ENCODE results near the gene STXBP4.

STXBP4 gene, protein sequence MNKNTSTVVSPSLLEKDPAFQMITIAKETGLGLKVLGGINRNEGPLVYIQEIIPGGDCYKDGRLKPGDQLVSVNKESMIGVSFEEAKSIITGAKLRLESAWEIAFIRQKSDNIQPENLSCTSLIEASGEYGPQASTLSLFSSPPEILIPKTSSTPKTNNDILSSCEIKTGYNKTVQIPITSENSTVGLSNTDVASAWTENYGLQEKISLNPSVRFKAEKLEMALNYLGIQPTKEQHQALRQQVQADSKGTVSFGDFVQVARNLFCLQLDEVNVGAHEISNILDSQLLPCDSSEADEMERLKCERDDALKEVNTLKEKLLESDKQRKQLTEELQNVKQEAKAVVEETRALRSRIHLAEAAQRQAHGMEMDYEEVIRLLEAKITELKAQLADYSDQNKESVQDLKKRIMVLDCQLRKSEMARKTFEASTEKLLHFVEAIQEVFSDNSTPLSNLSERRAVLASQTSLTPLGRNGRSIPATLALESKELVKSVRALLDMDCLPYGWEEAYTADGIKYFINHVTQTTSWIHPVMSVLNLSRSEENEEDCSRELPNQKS

DNA sequence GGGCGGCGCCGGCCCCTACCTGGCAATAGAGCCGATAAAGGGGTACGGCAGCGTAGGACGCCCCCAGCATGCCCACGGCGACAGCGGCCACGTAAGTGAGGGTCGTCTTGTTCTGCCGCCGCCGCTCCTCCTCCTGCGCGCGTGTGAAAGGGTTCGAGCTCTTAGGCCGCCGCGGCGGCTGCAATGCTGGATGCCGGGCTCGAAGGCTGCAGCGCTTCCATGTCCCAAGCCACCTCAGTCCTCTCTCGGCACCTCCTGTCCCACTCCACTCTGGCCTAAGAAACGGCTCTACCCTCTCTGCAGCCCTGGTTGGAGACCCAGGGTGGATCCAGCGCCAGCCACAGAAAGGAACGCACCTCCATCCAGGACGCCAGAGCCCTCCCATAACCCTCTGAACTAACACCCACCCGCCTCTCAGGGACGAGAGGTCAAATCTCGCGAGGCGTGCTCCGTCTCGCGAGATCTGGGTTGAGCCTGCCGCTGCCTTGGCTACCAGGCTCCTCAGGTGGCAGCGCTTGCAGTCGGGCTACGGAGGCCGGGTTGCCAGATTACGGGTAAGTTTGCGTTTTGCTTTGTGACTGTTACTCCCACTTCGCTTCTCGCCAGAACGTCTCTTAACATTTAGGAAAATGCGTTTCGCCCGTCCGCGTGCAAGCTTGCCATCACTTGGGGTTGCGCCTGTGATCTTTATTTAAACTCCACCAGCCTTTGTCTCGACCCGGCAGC, at the start of gene STXBP4, which contains the start of gene COX11:
STXBP4 (plus strand) TSS at position 504 of the 726 bp plus-strand sequence. CDS start 17,455 bp downstream, outside the sequence.
COX11 (minus strand) TSS at position 393 of the 726 bp plus-strand sequence; CDS start at position 385, 8 bp downstream.
- peak; percentile 97 for DNase-seq

DNA sequence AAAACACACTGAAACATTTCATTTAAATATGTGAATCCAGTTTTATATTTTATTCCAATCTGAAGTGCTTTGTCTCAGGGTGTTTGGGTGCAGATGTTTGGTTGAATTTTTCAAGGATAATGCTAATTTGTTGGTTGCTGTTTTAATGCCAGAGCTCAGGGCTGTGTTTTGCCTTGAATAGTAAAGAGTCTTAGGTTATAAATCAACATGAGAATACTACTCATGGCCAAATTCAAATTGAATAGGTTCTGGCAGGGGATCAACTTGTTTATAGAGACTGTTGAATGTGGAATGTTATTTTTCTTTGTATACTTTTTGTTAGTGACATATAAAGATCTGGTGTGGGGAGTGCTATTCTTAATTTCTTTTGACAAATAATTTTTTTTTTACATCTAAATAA, 49.1 kb upstream of the STXBP4 start:
- DNase-seq = no peak

DNA sequence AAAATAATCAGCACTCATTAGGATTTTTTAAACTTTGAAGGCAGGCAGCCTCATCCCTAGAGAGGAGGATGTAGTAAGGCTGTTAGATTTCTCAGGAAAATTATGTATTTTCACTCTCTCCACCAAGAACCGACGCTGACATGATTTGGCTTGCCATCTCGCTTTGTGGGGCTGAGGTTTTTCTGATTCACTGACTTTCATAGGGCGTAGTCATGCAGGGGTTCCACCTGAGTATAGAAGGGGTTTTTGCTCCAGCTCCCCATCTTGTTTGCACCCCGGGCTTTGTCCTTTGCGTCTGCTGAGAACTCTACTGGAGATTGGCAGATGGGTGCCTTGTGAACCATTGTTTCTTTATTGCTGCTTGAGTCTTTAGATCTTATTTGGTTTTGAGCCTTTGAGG, 47.7 kb upstream of the STXBP4 start:
- DNase-seq = no peak

DNA sequence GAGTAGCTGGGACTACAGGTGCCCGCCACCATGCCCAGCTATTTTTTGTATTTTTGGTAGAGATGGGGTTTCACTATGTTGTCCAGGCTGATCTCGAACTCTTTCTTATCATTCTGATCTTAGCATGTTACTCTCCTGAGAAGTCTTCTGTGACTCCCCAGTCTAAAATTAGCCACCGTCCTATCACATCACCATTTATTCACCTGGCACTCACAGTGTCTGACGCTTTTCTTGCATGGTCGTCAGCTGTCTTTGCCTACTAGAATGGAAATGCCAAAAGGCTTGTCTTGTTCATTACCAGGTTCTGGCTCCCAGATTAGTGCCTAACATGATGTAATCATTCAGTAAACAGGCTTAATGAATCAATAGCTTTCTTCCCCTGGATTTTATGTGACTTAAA, 44.2 kb upstream of the STXBP4 start:
- DNase-seq = no peak

DNA sequence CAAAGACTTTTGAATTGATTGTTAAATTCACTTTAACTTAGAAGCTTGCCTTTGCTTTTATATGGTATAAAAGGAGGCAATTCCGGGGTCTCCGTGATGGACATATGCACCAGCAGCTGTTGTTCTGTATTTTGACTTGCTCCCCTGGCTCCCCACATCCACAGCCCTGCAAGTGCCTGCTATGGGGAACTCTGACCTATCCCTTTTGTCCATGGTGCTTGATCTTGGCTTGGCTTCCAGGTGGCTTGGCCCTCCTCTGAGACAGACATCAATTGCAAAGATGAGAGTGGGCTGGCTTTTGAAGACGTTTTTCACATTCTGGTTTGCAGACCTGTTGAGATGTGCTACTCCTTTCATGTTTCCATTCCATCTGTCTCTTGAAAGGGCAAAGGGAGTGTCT, 41.0 kb upstream of the STXBP4 start:
- no peak for DNase-seq

DNA sequence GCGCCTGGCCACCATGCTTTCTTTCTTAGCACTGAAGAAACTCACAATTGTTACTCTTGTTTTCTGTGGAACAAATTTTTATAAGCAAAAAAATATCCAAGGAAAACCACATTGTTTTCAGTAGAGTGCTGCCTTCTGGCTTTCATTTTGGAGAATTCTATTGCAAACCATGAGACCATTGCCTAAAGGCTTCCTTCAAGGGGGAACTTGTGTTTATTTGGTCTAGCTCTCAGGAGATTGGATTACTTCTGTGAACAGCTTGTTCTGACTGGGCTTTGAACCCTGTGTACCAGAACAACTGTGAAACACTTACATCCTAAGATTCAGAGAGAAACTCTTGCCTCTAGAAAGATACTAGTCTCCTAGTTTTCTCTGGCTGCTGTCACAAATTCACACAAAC, 35.9 kb upstream of the STXBP4 start:
- DNase-seq = no peak

DNA sequence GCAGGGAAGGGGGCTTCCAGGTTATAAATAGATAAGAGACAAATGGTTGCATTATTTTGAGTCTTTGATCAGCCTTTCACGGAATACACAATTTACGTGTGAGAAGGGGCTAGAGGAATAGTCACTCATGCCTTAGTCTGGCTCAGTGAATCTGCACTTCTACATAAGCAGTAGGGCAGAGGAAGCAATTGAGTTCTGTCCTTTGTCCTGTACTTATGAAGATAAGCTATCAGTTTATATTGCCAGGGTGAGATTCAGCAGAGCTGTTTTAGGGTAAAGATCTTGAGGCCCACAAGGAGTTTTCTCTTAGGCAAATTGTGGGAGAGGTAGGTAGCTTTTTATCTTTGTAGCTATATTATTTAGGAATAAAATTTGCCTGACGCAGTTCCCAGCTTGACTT, 34.6 kb upstream of the STXBP4 start:
- DNase-seq = no peak

DNA sequence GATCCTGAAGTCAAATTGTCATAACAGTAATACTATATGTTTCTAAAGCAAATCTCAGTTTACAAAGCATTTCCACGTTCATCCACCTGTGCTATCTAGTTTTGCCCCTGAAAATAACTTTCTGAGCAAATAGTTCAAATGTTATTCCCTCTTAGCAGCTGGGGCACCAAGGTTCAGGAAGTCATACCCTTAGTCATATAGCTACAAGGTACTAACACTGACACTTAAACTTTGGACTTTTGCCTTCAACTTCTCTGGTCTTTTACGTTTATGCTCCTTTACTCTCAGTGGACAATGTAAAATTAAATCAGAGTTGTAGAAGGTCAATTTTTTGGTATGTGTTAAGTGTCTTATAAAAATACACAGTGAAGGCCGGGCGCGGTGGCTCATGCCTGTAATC, 33.1 kb upstream of the STXBP4 start:
- DNase-seq = no peak

DNA sequence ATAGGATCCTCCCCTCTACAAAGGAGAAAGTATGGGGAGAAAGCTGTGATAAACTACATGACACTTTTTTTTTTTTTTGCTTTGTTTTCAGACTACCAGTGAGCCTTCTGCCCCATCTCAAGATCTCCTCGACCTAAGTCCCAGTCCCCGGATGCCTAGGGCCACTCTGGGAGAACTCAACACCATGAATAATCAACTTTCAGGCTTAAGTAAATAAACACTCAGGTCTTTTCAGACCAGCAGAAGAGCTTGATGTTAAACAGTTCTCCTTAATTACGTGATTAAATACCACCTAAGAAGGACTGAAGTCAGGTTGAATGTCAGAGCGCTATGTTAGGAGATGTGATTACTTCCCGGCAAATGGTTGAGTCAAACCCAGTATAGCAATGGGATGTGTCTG, 31.5 kb upstream of the STXBP4 start:
- no peak for DNase-seq

DNA sequence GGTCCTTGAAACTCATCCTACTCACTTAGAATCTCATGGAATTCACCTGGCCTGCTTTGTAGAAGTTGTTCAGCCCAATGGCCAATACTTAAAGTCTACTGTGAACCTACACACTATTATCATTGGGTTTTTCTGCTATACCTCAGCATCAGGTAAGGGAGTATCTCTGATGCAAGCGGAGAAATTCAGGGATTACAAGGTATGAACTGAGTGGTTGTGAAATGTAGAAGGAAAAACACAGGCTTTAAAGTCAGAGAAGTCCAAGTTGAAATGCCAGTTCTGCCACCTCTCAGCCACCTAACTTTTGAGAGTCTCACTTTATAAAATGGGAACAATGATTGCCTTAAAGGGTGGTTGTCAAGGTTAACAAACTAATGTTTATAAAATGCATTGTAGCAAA, 31.1 kb upstream of the STXBP4 start:
- no peak for DNase-seq

DNA sequence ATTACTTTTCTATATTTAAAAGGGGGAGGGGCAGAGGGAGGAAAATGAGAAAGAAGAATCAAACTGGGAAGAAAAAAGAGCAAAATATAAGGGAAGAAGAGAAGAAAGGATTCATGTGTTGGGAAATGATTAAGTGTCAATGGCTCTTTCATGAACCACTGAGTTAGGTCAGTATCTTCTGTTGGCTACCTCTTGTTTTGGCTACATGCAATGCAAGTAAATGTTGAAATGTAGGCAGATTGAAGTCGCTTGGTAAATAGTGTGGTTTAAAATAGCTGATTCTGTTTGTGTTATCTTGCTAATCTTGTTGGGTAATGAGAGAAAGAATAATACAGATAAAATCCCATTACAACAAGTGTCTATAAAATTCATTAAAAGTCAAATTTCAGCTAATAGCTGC, 27.3 kb upstream of the STXBP4 start:
- no peak for DNase-seq

DNA sequence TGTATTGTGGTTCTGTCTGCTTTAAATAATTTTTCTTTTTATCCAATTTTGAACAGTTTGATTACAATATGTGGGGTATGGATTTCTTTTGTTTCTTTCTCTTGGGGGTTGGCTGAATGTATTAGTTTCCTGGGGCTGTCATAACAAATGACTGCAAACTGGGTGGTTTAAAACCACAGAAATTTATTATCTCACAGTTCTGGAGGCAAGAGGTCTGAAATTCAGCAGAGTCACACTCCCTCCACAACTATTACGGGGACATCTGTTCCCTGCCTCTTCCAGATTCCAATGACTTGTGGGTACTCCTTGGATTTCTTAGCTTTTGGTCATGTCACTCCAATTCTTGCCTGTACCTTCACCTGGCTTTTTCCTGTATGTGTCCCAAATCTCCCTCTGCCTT, 23.8 kb upstream of the STXBP4 start:
- no peak for DNase-seq

DNA sequence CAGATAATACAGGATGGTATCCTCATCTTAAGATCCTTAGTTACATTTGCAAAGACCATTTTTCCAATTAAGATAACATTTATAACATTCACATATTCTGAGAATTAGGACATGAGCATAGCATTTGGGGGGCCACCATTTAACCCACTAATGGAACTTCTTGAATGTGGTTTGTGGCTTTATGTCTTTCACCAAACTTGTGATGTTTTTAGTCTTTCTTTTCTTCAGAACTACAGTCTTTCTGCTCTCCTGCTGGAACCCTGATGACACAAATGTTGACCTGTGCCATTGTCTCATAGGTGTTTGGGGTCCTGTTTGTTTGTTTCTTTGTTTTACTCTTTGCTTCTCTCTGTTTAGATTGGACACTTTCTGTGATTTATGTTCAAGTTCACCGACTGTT, 23.3 kb upstream of the STXBP4 start:
- DNase-seq = no peak

DNA sequence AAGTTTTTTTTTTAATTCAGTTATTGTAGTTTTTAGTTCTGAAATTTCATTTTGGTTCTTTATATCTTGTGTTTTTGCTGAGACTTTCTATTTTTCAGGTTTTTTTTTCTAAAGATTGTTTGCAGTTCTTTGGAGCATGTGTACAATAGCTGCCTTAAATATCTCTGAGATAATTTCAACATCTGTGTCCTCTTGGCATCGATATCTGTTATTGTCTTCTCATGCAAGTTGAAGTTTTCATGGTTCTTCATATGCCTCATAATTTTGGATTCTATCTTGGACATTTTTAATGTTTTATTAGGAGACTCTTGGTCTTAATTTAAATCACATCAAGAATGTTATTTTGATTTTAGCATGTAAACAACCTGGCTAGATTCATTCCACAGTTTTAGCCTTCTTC, 22.9 kb upstream of the STXBP4 start:
- DNase-seq = no peak

DNA sequence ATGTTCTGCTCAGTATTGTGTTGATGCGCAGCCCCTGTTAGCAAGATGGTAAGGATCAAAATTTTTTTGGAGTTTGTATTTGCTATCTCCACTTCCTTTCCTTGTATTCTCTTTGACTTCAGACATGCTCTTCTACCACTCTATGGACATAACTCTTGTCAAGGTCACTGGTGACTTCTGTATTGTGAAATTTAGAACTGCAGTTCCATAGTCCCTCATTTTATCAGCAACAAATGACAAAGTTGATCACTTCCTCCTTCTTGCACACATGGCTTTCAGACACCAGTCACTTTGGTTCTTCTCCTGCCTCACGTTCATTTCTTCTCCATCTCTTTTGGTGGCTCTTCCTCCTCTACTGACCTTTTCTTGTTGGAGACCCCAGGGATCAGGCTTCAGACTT, 21.2 kb upstream of the STXBP4 start:
- DNase-seq = no peak

DNA sequence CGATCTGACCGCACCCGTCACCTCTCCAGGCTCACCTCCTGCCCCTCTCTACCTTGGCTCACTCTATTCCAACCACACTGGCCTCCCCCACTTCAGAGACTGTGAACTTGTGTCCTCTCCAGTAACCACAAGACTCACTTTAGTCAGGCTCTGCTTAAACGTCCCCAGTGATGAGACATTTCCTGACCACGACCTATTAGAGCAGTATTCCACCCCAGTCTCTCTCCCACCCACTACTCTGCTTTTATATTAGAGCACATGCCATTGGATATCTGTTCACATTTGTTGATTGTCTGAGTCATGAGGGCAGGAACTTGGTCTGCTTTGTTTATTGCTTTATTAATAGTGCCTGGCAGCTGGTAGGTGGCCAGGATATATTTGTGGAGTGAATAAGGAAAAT, 20.2 kb upstream of the STXBP4 start:
- DNase-seq = no peak

DNA sequence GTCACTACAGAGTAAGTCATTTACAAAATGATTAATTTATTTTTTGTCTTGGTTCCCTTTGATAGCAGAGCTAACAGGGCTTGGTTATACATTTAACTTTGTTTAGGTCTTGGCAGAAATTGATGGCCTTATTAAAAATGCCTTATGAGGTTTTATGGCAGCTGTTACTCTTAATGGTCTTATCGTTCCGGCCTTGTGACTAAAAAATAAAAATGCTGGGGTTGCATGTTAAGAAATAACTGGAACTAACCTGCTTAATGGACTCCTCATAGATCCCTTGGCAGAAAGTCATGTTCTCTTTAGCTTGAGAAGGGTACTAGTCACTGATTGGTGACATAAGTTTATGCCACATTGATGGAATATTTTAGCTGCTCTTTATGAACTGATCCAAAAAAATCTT, 18.4 kb upstream of the STXBP4 start:
- no peak for DNase-seq

DNA sequence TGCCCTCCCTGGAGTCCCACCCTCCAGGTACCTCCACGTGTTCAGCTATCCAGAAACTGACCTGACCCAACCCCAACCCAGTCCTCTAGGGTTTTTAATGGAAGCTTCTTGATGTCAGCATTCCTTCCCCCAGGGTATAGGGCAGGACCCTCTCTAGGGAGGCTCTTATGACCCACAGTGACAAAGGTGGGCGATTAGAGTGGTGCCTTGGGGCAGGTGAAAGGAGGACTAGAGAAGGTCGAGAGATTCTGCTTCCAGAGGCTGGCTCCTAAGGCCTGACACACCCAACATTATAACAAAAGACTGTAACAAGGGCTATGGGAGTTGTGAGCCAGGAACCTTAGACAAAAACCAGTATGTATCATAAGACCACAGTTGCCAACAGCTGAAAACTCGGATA, 17.3 kb upstream of the STXBP4 start:
- no peak for DNase-seq

DNA sequence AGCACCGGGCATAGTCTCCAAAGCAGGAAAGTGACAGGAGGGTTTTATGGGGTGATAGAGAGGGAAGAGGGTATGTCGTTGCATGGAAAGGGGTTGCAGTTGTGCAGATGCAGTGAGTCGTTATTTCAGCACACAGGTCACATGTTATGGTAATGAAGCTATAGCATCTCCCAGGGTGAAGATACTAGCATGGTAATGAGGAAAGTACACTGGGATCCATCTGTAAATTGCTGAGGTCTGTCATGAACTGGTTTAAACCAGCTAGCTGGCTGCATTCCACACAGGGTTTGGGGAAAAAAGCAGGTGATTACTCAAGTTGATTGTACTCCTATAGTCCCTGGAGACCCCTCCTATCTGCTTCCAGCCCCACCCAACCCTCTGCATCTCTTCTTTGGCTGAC, 11.8 kb upstream of the STXBP4 start:
- no peak for DNase-seq

DNA sequence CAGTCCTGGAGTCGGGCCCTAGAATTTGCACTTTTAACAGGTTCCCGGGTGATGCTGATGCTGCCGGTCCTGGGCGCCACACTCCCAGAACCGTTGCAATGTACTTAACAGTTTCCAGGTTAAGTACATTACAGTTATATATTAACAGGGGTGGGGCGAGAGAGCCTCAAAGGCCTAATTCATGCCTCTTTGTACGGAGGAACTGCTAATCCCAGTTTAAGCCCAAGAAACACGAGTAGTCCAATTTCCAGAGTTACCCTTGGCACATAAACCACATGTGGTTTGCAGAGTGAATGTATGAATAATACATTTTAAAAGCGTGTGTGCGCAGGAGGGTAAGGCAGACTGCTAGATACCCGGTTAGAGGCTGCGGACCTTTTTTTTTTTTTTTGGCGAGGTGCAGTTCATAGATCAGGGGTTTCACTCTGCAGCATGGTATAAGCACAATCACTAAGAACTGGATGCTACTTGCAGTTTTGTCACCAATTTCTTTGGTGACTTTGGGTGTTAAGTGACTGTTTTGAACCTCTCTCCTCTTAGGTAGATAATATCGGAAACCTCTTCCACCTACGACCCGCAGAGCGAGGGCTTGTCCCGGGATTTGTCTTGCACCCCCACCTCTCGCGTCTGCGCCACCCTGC, 824 bp upstream of the STXBP4 start:
- DNase-seq = peak; percentile 1

DNA sequence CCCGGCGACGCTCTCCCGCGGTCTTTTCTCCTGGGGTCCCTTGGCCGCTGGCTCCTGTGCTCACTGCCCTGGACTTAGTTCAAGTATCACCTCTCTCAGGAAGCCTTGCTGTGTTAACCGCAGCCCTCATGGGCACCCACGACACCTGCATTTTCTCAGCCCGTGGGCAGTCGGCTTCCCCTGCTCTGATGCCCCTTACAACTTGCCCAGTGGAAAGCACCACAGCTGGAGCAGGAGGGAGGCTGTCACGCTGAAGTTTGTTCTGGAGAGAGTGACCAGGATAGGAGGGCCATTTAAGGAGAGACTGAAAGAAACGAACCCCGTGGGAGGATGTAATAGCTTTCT, 395 bp downstream of the STXBP4 start:
- DNase-seq = peak; percentile 35

DNA sequence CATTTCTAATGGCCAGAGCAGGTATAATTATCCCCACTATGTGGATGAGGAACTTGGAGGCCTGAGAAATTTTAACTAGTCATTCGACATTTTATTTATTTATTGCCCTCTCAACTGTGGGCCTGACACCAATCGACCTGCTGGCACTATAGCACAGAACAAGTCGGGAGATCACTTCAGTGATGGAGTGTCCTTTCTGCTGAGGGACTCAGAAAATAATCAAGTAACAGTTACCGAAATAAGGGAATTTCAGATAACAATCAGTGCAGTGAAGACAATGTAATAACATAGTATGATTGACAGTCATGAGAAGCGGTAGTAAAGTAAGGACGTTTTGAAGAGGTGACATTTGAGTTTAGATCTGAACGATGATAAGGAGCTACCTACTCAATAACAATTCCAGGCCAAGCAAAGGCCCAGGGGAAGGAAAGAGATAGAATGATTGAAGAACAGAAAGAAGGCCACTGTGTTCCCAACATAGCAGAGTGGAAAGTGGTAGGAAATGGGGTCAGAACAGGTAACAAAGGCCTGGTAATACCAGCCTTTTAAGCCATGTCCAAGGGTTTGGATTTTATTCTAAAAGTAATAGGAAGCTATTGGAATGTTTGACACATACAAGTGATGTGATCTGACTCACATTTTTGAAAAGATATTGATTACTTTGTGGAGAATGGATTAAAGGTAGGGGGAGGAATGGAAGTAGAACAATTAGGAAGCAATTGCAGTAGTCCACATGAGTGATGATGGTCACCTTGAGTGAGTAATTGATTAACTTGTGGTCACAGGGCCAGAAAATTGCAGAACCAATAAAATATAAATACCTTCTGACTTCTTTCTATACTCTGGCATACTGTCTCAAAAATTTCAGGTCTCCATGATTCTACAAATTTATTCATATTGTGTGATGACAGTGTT, 1.4 kb downstream of the STXBP4 start:
- no peak for DNase-seq

DNA sequence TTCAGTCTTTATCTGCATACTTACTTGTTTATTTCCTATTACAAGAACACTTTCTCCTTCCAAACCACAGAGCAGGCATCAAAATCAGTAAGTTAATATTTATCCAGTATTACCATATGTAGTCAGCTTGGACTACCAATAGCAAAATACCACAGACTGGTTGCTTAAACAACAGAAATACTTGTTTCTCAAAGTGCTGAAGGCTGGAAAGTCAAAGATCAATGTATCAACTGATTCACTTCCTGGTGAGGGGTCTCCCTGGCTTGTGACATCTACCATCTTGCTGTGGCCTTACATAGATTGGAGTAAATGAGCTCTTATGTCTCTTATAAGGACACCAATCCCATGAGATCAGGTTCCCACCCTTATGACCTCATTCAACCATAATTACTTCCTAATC, 2.6 kb downstream of the STXBP4 start:
- DNase-seq = no peak

Data from CD4-positive, alpha-beta T cell treated with Interleukin-12 subunit alpha and Interleukin-12 subunit beta, for 1 hour (primary cell).